Calu3 (cell line): ENCODE data around the gene GRIK3. TPM values are rescaled to one million over a fixed set of nuclear protein-coding genes. Genes with fewer than 3 reads are reported as not detected.

Experiments
- BruUV-seq: library from RNA; stranded (reverse); fragments of 400-500 nt; replicated peaks from 2 replicates; lab custom pipeline; 2021; lab: Mats Ljungman, UMichigan
- CTCF ChIA-PET: fragments of 300-600 bp; sonication (Branson Sonifier 250); formaldehyde crosslinking; loops from one replicate; lab custom pipeline; 2022; ENCODE audit warnings: antibody characterized with exemption; lab: Charles Lee
- DNase-seq: peaks from one replicate; pipeline ENCODE4 v3.0.0; 2022
- H3K27ac Mint-ChIP-seq: one replicate; pipeline ENCODE4 v1.8.0; 2022; ENCODE audit warnings: mixed read lengths; ENCODE audit not compliant: unreplicated experiment
- H3K27me3 Mint-ChIP-seq: one replicate; pipeline ENCODE4 v1.8.0; 2022; ENCODE audit warnings: mixed read lengths; ENCODE audit not compliant: unreplicated experiment
- H3K36me3 Mint-ChIP-seq: one replicate; pipeline ENCODE4 v1.8.0; 2022; ENCODE audit warnings: mild to moderate bottlenecking, moderate library complexity, mixed read lengths; ENCODE audit not compliant: insufficient read depth, unreplicated experiment
- H3K4me1 Mint-ChIP-seq: one replicate; pipeline ENCODE4 v1.8.0; 2022; ENCODE audit warnings: mild to moderate bottlenecking, low read depth, mixed read lengths; ENCODE audit not compliant: unreplicated experiment
- H3K4me3 Mint-ChIP-seq: one replicate; pipeline ENCODE4 v1.8.0; 2022; ENCODE audit warnings: mild to moderate bottlenecking, low read depth, moderate library complexity, mixed read lengths; ENCODE audit not compliant: unreplicated experiment
- H3K9me3 Mint-ChIP-seq: one replicate; pipeline ENCODE4 v1.8.0; 2022; ENCODE audit warnings: low read depth, mixed read lengths; ENCODE audit not compliant: unreplicated experiment
- intact Hi-C: fragments of 100-400 bp; cut with micrococcal nuclease; formaldehyde crosslinking; loops from one replicate; pipeline ENCODE4 v1.10.0; 2022; ENCODE audit not compliant: unreplicated experiment
- total RNA-seq: library from RNA; stranded (reverse); gene quantifications from 2 replicates; pipeline ENCODE4 v1.2.3, GENCODE V29; 2022
- TF ChIP-seq, protein P1 (sequence below): fragments of 200-600 bp; IDR thresholded peaks from one replicate; pipeline ENCODE4 v1.8.0; 2022; ENCODE audit warnings: antibody characterized with exemption; ENCODE audit not compliant: unreplicated experiment

GRIK3 gene
- total RNA-seq, 1 experiment from 2014 or later, result not detected

DNA sequence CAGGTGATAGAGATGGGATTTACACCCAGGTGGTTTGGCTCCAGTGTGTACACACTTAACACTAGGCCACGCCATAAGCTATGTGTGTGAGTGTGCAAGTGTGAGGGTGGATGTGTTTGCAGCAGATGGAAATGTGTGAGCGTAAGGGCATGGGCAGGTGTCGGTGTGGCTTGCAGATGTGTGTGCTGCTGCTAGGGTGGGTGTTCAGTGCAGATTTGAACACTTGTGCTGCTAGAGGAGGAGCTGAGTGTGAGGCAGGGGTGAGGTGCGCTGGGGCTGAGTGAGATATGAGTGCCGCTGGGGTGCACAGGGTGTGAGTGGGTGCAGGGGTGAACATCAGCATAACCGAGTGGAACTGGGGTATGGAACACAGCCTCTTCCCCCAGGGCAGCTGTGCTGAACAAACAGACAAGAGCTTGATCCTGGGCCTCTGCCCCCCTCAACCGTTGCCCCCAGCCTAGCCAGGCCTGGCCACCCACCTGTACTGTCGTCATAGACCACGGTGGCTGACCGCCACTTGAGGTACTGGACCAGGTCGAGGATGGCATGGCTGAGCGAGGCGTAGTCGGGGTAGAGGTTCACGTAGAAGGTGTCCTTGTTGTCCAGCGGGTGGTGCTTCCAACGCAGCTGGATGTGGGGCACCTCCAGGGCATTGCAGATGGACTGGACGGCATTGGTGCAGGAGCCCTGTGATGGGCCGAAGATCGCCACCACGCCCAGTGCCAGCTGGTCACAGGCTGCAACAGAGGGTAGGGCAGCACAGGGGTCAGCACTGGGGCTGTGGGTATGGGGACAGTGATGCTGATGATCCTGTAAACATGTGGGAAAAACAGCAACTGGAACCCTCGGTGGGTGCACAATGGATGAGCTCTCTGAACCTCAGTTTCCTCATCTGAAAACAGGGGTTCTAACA, 153.9 kb downstream of the GRIK3 start:
- TF ChIP-seq, protein P1, sequence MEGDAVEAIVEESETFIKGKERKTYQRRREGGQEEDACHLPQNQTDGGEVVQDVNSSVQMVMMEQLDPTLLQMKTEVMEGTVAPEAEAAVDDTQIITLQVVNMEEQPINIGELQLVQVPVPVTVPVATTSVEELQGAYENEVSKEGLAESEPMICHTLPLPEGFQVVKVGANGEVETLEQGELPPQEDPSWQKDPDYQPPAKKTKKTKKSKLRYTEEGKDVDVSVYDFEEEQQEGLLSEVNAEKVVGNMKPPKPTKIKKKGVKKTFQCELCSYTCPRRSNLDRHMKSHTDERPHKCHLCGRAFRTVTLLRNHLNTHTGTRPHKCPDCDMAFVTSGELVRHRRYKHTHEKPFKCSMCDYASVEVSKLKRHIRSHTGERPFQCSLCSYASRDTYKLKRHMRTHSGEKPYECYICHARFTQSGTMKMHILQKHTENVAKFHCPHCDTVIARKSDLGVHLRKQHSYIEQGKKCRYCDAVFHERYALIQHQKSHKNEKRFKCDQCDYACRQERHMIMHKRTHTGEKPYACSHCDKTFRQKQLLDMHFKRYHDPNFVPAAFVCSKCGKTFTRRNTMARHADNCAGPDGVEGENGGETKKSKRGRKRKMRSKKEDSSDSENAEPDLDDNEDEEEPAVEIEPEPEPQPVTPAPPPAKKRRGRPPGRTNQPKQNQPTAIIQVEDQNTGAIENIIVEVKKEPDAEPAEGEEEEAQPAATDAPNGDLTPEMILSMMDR, result no peak
- no peaks in the 10 kb centered on the region for H3K4me1 Mint-ChIP-seq
- CTCF ChIA-PET, result no interaction called here
- no peaks in the 10 kb centered on the region for H3K27me3 Mint-ChIP-seq
- intact Hi-C loops, result no loop called here
- no peaks in the 10 kb centered on the region for H3K9me3 Mint-ChIP-seq
- no peak overlapping the region for H3K4me3 Mint-ChIP-seq
- H3K36me3 Mint-ChIP-seq, result no peaks in the 10 kb centered on the region
- no TSS peak for BruUV-seq
- no peak for DNase-seq
- H3K27ac Mint-ChIP-seq, result no peak overlapping the region

DNA sequence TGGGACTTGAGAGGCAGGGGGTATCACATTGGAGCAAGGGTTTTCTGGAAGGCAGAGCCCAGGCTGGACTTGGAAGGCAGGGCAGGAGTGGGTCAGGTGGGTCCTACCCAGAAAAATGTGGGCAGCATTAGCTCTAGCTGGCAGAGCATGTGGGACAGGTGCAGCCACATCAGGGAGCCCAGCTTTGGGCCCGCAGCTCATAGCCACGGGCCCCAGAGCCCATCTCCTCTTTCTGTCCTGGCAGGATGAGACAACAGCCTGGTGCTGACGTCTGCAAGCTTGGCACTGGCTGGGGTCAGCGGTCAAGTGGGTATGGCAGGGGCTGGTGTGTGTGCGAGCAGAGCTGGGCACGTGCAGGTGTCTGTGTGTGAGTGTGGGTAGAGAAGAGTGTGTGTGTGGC, 154.7 kb downstream of the GRIK3 start:
- TF ChIP-seq, protein P1, result no peak
- Mint-ChIP-seq H3K27me3 (peaks cover 7% of the 10 kb centered on the region), H3K27ac (no peak overlapping the region), H3K4me1 (no peaks in the 10 kb centered on the region), H3K36me3 (no peaks in the 10 kb centered on the region), H3K9me3 (no peaks in the 10 kb centered on the region), H3K4me3 (no peak overlapping the region)
- CTCF ChIA-PET, result no interaction called here
- intact Hi-C loops, result no loop called here
- no peak for DNase-seq
- no TSS peak for BruUV-seq

DNA sequence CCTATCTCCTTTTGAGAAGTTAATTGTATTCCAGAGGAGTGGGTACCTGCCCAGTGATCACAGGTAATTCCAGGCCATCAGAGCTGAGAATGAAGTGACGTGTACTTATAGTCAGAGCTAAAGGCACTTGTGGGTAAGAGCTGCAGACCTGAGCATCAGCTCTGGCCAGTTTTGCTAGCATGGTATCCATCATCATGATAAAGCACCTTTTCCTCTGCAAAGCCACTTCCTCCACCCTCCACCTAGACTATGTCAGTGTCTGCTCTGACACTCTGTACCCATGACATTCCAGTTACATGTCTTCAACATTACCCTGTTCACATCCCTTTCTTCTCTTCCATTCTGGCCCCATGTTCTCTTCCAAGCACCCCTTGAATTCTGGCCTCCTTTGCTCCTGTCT, 157.3 kb downstream of the GRIK3 start:
- no peak for DNase-seq
- no peak overlapping the region for H3K4me3 Mint-ChIP-seq
- intact Hi-C loops, result no loop called here
- TF ChIP-seq, protein P1, result no peak
- no peaks in the 10 kb centered on the region for H3K4me1 Mint-ChIP-seq
- H3K27me3 Mint-ChIP-seq, result peaks cover 33% of the 10 kb centered on the region
- no TSS peak for BruUV-seq
- H3K9me3 Mint-ChIP-seq, result no peaks in the 10 kb centered on the region
- no peaks in the 10 kb centered on the region for H3K36me3 Mint-ChIP-seq
- CTCF ChIA-PET, result no interaction called here
- no peak overlapping the region for H3K27ac Mint-ChIP-seq

DNA sequence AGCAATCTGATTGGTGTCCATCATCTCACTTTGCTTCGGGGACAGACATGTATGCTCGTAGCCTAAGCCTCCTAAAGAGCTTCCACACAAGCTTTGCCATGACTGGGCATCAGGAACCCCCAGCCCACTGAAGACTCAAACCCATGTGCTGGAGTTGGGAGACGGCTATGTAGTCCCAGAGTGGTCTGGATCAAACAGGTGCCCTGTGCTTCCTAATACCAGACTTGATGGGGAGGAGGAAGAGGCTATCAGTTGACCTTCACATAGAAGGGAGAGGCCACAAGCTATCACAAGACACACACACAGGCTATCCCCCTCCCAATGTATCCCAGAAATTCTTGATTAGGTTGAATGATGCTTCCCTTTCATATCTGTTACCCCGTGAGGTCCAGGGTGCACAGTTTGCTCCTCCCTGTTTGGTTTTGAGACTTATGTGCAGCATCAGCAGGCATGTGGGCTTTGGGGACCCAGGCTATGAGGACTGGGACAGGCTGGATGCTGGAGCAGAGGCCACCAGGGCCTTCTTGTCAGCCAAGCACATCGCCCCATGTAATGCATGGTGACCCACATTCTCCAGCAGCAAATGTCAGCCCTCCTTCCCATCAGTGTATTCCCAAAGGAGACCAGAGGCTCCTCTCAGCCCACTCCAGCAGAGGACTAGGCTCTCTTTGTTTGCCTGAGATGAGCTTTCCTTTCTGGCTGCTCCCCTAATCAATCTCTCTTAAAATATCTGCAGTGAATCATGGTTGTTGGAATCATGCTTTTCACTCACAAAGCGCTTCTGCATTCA, 159.8 kb downstream of the GRIK3 start:
- no peaks in the 10 kb centered on the region for H3K9me3 Mint-ChIP-seq
- TF ChIP-seq, protein P1, result no peak
- no peak overlapping the region for H3K27ac Mint-ChIP-seq
- BruUV-seq, result no TSS peak
- no peak for DNase-seq
- no peak overlapping the region for H3K4me3 Mint-ChIP-seq
- no peaks in the 10 kb centered on the region for H3K4me1 Mint-ChIP-seq
- peaks cover 57% of the 10 kb centered on the region for H3K27me3 Mint-ChIP-seq
- CTCF ChIA-PET, result no interaction called here
- intact Hi-C loops, result no loop called here
- no peaks in the 10 kb centered on the region for H3K36me3 Mint-ChIP-seq
